Effector memory CD8-positive, alpha-beta T cell (primary cell): Measurements from ENCODE around the gene CDH19.

Experiments used
- ATAC-seq: fragments of 150-1000 bp; cut with Tn5 transposase; replicated peaks from 2 replicates; pipeline ENCODE4 v1.10.0; 2021; ENCODE audit warnings: mild to moderate bottlenecking, moderate library complexity
- DNase-seq, 3 experiments: peaks; one replicate each; pipeline ENCODE4 v3.0.0; 2021
- H3K27ac Mint-ChIP-seq, 2 donors: one replicate each; pipeline ENCODE4 v1.8.0; 2022; ENCODE audit warnings: mild to moderate bottlenecking in 2 of 2, mixed read lengths in 2 of 2, moderate library complexity in 2 of 2
- H3K27me3 Mint-ChIP-seq, 2 donors: one replicate each; pipeline ENCODE4 v1.8.0; 2022; ENCODE audit warnings: mixed read lengths in 2 of 2
- H3K36me3 Mint-ChIP-seq: one replicate; pipeline ENCODE4 v1.8.0; 2022; ENCODE audit warnings: mild to moderate bottlenecking, moderate library complexity, mixed read lengths; ENCODE audit not compliant: insufficient read depth
- H3K4me1 Mint-ChIP-seq, 2 donors: one replicate each; pipeline ENCODE4 v1.8.0; 2022; ENCODE audit warnings: low read depth in 2 of 2, mixed read lengths in 2 of 2
- H3K4me3 Mint-ChIP-seq, 2 donors: one replicate each; pipeline ENCODE4 v1.8.0; 2022; ENCODE audit warnings: mild to moderate bottlenecking in 2 of 2, mixed read lengths in 2 of 2, moderate library complexity in 2 of 2
- H3K9me3 Mint-ChIP-seq, 2 donors: one replicate each; pipeline ENCODE4 v1.8.0; 2022; ENCODE audit warnings: mixed read lengths in 2 of 2

Gene CDH19

DNA sequence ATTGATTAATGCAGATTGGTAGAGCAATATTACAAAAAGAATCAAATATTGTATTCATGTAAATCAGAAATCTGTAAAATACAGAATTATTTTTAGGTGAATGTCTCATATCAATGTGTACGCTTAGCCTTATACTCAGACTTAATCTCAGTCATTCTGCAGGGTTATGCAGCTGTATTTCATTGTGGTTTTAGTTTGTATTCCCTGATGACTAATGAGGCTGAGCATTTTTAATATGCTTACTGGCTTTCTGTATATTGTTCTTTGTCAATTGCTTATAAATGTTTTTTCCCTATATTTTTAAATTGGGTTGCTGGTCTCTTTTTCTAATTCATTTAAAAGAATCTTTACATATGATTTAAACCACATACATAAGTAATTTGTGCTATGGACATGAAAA, 50.1 kb downstream of the CDH19 start:
- no peaks in the 10 kb centered on the region for H3K27me3 Mint-ChIP-seq
- H3K9me3 Mint-ChIP-seq, result peaks cover 1 to 5% of the 10 kb centered on the region in 2 donors
- no peak overlapping the region for H3K27ac Mint-ChIP-seq
- H3K4me1 Mint-ChIP-seq, result no peaks in the 10 kb centered on the region
- H3K36me3 Mint-ChIP-seq, result no peaks in the 10 kb centered on the region
- DNase-seq, result no peak
- no peak overlapping the region for H3K4me3 Mint-ChIP-seq
- ATAC-seq, result no peak

DNA sequence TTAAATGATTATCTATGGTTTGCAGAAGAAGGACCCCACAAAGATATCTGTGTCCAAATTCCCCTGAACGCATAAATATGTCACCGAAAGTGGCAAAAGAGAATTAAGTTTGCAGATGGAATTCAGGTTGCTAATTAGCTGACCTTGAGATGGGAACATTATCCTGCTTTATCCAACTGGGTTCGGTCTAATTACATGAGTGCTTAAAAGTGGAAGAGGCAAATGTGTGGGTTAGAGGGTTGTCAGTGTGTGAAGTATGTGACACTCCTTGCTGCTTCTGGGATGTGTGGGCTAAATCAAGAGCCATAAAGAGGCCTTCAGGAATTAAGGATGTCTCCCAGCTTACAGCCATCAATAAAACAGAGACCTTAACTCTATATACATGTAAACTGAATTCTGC, 53.5 kb downstream of the CDH19 start:
- ATAC-seq, result no peak
- no peaks in the 10 kb centered on the region for H3K4me1 Mint-ChIP-seq
- DNase-seq, result no peak
- no peaks in the 10 kb centered on the region for H3K36me3 Mint-ChIP-seq
- no peak overlapping the region for H3K27ac Mint-ChIP-seq
- H3K4me3 Mint-ChIP-seq, result no peak overlapping the region
- H3K9me3 Mint-ChIP-seq, result peaks cover 13 to 19% of the 10 kb centered on the region in 2 donors
- no peaks in the 10 kb centered on the region for H3K27me3 Mint-ChIP-seq

DNA sequence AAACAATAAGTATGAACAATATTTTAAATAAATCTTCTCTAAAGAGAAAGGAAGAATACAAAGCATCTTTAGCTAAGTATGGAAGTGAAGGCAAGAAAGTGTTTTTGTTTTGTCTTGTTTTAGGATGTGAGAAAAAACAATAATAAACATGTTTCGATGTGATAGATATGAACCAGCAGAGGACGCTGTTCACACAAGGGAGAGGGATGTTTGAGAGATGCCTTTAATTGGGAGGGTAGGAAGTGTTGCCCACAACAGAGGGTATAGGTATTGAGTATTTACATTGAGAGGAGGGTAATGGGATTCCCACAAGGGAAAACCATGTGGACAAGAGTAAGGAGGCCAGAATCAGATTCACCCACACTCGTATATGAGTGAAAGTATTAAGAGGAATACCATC, 55.1 kb downstream of the CDH19 start:
- Mint-ChIP-seq H3K4me1 (no peaks in the 10 kb centered on the region), H3K27ac (no peak overlapping the region), H3K27me3 (no peaks in the 10 kb centered on the region), H3K9me3 (peaks cover 13 to 24% of the 10 kb centered on the region in 2 donors), H3K4me3 (no peak overlapping the region), H3K36me3 (no peaks in the 10 kb centered on the region)
- DNase-seq (no peak), ATAC-seq (no peak)

DNA sequence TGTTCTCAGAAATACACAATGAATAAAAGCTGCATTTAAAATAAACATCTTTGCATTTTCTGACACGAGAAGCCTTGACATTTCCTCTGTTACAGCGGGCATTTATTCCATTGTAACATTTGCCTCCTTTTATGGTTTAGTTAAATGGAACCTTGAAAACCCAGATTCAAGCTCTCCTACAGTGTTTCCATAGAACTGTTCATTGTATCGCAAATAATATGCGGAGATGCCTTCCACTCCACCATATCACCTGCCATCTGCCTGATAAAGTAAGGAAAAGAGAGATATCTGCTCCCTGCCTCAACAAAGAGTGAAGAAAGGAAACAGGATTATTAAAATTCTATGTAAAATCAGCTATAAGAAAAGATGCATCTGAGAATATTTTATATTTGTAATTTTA, 69.8 kb downstream of the CDH19 start:
- Mint-ChIP-seq H3K9me3 (peaks cover 0 to 6% of the 10 kb centered on the region in 2 donors), H3K36me3 (no peaks in the 10 kb centered on the region), H3K27ac (no peak overlapping the region), H3K4me1 (no peaks in the 10 kb centered on the region), H3K4me3 (no peak overlapping the region), H3K27me3 (no peaks in the 10 kb centered on the region)
- no peak for ATAC-seq
- DNase-seq, result no peak

DNA sequence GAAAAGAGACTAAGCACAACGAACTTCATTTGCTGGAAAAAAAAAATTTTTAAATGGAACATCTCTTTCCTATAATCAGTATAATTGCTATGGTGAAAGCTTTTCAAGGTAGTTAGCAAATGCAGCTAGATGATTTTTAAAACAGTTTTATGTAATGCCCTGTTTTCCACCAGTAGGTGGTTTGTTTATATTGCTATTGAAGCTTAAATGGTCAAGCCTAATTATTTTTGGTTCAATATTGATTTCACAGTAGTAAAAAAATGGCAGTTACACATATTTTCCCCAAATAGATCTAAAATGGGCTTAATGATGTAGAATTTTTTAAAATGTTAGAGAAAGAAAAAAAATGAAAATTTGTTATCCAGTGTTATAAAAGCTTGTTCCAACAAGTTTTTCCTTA, 70.2 kb downstream of the CDH19 start:
- peaks cover 0 to 5% of the 10 kb centered on the region in 2 donors for H3K9me3 Mint-ChIP-seq
- no peaks in the 10 kb centered on the region for H3K36me3 Mint-ChIP-seq
- ATAC-seq (no peak), DNase-seq (no peak)
- no peak overlapping the region for H3K27ac Mint-ChIP-seq
- H3K27me3 Mint-ChIP-seq, result no peaks in the 10 kb centered on the region
- H3K4me1 Mint-ChIP-seq, result no peaks in the 10 kb centered on the region
- H3K4me3 Mint-ChIP-seq, result no peak overlapping the region

DNA sequence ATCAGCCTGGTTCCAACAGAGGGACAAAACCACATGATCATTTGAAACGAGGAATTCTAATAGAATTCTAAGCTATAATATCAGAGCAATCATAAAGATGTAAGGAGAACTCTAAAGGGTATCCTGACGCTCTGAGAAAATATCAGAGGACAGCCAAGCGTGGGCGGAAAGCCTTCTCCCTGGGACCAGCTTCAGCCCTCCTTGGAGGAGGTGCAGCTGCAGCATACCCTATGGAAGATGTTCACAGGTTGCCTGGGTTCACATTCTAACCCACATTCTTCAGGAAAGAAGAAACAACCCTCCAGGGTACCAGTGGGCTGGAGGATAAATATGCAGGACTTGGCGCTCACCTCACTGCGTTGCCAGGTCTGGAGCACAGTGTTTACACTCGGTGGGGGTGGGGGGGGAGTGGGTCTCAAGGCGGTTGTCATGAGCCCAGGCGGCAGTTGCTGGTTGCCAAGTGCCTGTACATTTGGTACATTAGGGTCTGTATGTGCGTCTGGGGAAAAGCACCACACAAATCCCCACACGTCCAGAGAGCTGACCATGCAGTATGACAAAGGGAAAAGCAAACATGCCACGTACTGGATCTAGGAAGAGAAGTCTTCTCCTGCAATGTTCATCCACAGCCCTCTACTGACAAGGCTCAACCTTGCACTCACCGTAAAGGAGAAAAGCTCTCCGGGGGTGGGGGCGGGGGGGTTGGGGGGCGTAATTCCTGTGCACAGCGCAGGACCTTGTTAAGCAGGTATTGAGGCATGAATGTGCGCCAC, 80.5 kb downstream of the CDH19 start:
- ATAC-seq, result no peak
- Mint-ChIP-seq H3K36me3 (no peaks in the 10 kb centered on the region), H3K9me3 (no peaks in the 10 kb centered on the region), H3K27me3 (no peaks in the 10 kb centered on the region), H3K4me3 (no peak overlapping the region), H3K4me1 (no peaks in the 10 kb centered on the region), H3K27ac (no peak overlapping the region)
- no peak for DNase-seq

DNA sequence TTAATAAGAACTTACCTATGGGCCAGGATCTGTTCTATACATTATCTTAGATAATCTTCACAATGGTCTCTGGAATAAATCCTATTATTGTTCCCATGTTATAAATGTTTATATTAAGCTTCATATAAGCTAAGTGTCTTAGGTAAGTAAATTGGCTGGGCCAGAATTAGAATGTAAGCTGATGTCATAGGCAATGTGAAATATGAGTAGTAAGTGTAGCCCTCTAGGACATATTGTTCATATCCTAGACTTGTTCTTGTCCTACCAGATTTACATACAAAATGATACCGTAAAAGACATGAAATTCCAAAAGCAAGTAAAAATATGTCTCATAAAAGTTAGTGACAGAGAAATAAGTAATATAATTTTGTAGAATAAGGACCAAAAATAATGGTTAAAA, 89.9 kb downstream of the CDH19 start:
- H3K4me1 Mint-ChIP-seq, result no peaks in the 10 kb centered on the region
- H3K9me3 Mint-ChIP-seq, result no peaks in the 10 kb centered on the region
- no peak overlapping the region for H3K4me3 Mint-ChIP-seq
- no peak overlapping the region for H3K27ac Mint-ChIP-seq
- DNase-seq (no peak), ATAC-seq (no peak)
- peaks cover 2% of the 10 kb centered on the region for H3K36me3 Mint-ChIP-seq
- H3K27me3 Mint-ChIP-seq, result no peaks in the 10 kb centered on the region

DNA sequence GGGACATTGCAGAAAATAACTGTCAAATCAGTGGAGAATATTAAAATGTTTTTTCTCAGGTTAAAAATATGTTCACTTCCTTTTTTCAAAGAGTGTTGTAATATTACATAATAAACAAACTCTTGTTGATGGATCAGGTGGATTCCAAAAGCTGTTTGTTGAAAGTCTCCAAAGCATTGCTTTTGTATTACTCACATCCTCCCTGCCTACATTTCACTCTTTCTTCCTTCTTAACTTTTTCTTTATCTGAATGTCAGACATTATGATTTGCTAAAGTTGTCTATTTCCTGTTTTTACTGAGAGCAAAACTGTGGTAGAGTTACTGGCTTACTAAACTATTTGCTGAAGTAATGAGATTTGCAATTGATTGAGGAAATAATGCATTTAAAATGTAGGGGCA, 92.1 kb downstream of the CDH19 start:
- H3K36me3 Mint-ChIP-seq, result peaks cover 2% of the 10 kb centered on the region
- no peaks in the 10 kb centered on the region for H3K27me3 Mint-ChIP-seq
- H3K4me3 Mint-ChIP-seq, result no peak overlapping the region
- no peak overlapping the region for H3K27ac Mint-ChIP-seq
- H3K4me1 Mint-ChIP-seq, result no peaks in the 10 kb centered on the region
- DNase-seq (no peak), ATAC-seq (no peak)
- no peaks in the 10 kb centered on the region for H3K9me3 Mint-ChIP-seq

DNA sequence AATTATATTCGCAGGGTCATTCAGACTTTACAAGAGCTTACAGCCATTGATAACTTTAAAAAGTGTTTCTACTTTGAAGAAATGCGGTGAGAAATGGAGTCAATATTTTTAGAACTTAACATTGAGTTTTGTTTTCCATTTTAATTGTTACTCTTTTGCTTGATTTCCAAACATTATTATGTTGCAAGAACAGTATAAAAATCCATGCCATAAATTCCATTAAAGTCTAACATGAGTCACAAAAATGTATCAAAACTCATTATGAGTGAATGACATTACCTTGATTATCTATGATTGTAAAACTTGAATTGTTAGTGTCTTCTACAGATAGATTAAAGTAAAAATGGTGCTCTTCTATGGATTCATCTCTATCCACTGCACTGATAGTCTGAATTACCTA, 92.6 kb downstream of the CDH19 start:
- H3K4me1 Mint-ChIP-seq, result no peaks in the 10 kb centered on the region
- no peak overlapping the region for H3K27ac Mint-ChIP-seq
- H3K27me3 Mint-ChIP-seq, result no peaks in the 10 kb centered on the region
- ATAC-seq (no peak), DNase-seq (no peak)
- H3K4me3 Mint-ChIP-seq, result no peak overlapping the region
- no peaks in the 10 kb centered on the region for H3K36me3 Mint-ChIP-seq
- H3K9me3 Mint-ChIP-seq, result no peaks in the 10 kb centered on the region

DNA sequence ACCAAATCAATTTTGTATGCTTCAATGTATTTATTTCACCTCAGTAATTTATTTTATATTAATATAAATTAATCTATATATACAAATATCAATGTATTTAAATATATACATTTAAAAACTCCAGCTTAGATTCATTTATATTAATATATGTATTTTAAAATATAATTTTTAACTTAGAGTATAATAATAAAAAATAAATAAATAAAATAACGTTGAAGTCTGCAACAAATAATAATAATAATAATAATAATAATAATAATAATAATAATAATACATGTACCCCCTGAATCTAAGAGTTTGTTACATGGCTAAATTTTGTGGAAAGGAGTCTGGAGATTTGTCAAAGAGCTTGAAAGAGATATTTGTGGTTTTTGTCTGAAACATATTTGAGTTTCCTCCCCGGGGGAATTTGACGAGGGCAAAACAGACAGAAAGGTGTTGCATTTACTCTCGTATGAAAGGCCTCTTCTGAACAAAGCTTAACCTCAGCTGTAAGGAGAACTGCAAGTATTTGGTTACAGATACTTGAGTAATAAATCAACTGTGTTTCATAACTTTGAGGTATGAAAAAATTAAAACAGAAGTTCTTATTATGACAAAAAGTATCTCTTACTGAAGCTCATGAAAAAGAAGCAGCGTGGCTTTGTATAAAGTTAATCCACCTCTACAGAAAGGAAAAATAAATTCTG, 93.4 kb downstream of the CDH19 start:
- Mint-ChIP-seq H3K27me3 (no peaks in the 10 kb centered on the region), H3K9me3 (peaks cover 0 to 3% of the 10 kb centered on the region in 2 donors), H3K4me1 (no peaks in the 10 kb centered on the region), H3K27ac (no peak overlapping the region), H3K4me3 (no peak overlapping the region), H3K36me3 (no peaks in the 10 kb centered on the region)
- no peak for ATAC-seq
- DNase-seq, result no peak

DNA sequence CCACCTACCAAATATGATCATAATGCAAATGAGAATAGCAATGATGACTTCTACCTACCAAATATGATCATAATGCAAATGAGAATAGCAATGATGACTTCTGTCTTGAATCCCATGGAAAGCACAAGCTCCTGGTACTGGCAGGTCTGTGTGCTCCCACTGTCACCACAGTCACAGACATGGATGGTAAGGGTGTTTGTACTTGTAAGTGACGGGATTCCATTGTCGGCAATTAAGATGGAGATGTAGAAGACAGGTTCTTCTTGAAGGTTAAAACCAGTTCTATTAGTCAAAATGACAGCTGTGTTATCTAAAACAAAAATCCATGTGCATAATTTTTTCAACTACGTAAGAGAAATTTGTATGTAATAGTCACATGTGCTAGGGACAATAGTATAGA, 95.0 kb downstream of the CDH19 start:
- Mint-ChIP-seq H3K27ac (no peak overlapping the region), H3K4me1 (no peaks in the 10 kb centered on the region), H3K36me3 (no peaks in the 10 kb centered on the region), H3K27me3 (no peaks in the 10 kb centered on the region), H3K9me3 (peaks cover 0 to 3% of the 10 kb centered on the region in 2 donors), H3K4me3 (no peak overlapping the region)
- DNase-seq (no peak), ATAC-seq (no peak)

DNA sequence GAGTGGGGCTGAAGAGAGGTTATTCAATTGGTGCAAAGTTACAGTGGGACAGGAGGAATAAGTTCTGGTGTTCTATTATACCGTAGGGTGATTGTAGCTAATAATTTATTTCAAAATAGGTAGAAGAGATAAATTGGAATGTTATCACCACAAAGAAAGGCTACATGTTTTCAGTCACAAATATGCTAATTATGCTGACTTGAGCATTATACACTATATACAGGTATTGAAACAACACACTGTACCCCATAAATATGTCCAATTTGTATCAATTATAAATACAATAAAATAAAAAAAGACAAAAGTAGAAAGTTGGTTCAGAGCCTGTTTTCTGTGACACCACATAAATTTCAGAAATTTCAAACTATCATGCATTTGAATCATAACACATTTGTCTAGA, 97.7 kb downstream of the CDH19 start:
- H3K27ac Mint-ChIP-seq, result no peak overlapping the region
- ATAC-seq, result no peak
- no peaks in the 10 kb centered on the region for H3K36me3 Mint-ChIP-seq
- H3K4me3 Mint-ChIP-seq, result no peak overlapping the region
- H3K4me1 Mint-ChIP-seq, result no peaks in the 10 kb centered on the region
- no peaks in the 10 kb centered on the region for H3K27me3 Mint-ChIP-seq
- H3K9me3 Mint-ChIP-seq, result peaks cover 4 to 5% of the 10 kb centered on the region in 2 donors
- DNase-seq, result no peak

DNA sequence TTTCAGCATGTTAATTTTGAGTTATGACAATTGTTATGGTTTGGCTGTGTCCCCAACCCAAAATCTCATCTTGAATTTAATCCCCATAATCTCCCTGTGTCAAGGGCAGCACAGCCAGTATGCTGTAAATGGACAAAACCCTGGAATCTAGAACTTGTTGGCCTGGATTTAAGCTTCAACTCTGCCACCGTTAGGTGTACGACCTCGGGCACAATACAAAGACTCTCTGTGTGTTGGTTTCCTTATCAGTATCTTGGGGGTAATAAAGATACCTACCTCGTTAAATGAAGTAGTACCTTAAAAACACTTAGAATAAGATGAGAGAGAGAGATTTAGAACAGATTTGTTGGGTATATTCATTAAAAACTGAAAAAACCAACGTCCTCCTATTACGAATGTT, 106.5 kb downstream of the CDH19 start:
- Mint-ChIP-seq H3K27me3 (no peaks in the 10 kb centered on the region), H3K27ac (no peak overlapping the region), H3K4me1 (no peaks in the 10 kb centered on the region), H3K9me3 (peaks cover 7 to 8% of the 10 kb centered on the region in 2 donors), H3K36me3 (no peaks in the 10 kb centered on the region), H3K4me3 (no peak overlapping the region)
- DNase-seq (no peak), ATAC-seq (no peak)

DNA sequence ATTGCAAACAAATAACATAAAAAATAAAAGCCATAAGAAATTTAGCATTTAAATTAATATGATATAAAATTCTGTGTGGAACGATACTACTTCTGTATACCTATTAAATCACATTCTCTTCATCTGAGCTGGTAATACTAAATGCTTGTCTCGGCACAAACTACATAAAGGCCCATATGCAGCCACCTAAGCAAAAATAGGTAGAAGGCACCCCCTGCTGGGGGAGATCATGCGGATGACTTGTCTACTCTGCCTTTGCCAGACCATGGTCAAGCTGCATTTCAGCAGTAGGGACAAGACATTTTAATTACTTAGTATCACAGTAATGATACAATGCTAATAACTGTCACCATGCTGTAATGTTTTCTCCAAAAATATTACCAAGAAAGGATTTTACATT, 108.0 kb downstream of the CDH19 start:
- DNase-seq (no peak), ATAC-seq (no peak)
- Mint-ChIP-seq H3K27ac (no peak overlapping the region), H3K4me3 (no peak overlapping the region), H3K9me3 (peaks cover 0 to 5% of the 10 kb centered on the region in 2 donors), H3K4me1 (no peaks in the 10 kb centered on the region), H3K36me3 (no peaks in the 10 kb centered on the region), H3K27me3 (no peaks in the 10 kb centered on the region)
